Heart right ventricle (tissue), 16 donors: Measurements from ENCODE around the gene PLIN4. TPM values are rescaled to one million over a fixed set of nuclear protein-coding genes. Genes with fewer than 3 reads are reported as not detected.
"Not testable (repeated sequence)": the region's sequence is repeated elsewhere in the genome, so short reads cannot be mapped to it uniquely, and the experiment has no call there.

Source experiments
- ATAC-seq, 8 donors: fragments of 200-7000 bp; cut with Tn5 transposase; one replicate each; pipeline ENCODE4 v1.9.1; 2020; ENCODE audit warnings: mild to moderate bottlenecking in 8 of 8, moderate library complexity in 8 of 8, moderate number of reproducible peaks in 1 of 8
- DNase-seq, 2 donors: peaks; one replicate each; pipeline ENCODE4 v3.0.0-alpha.2; 2020
- H3K27ac ChIP-seq, 10 donors: fragments of 200-600 bp; sonication (generic) in 2 of 10; one replicate each; pipeline versions ENCODE4 v1.5.0 to v1.8.0; 2020 to 2022; ENCODE audit warnings: mild to moderate bottlenecking in 3 of 10
- H3K27me3 ChIP-seq, 7 donors: fragments of 200-600 bp; one replicate each; pipeline ENCODE4 v1.8.0; 2021 to 2022; ENCODE audit warnings: mild to moderate bottlenecking in 2 of 7
- H3K36me3 ChIP-seq, 9 donors: fragments of 200-600 bp; sonication (generic) in 1 of 9; one replicate each; pipeline versions ENCODE4 v1.5.0 to v1.8.0; 2020 to 2022; ENCODE audit warnings: mild to moderate bottlenecking in 2 of 9
- H3K4me1 ChIP-seq, 9 donors: fragments of 200-600 bp; sonication (generic) in 1 of 9; one replicate each; pipeline versions ENCODE4 v1.5.0 to v1.8.0; 2020 to 2022; ENCODE audit warnings: mild to moderate bottlenecking in 4 of 9
- H3K4me3 ChIP-seq, 10 donors: fragments of 200-600 bp; sonication (generic) in 2 of 10; one replicate each; pipeline versions ENCODE4 v1.5.0 to v1.8.0; 2020 to 2022; ENCODE audit warnings: mild to moderate bottlenecking in 7 of 10, moderate library complexity in 2 of 10
- H3K9me3 ChIP-seq, 11 donors: fragments of 200-600 bp in 10 of 11; sonication (generic) in 2 of 11; one replicate each; pipeline versions ENCODE4 v1.5.0 to v1.8.0; 2013 to 2022; ENCODE audit warnings: mild to moderate bottlenecking in 2 of 11, control low read depth in 1 of 11, moderate library complexity in 1 of 11
- WGBS, 2 donors: extraction: QIAGEN DNeasy Blood & Tissue Kit; methylation state at CpG; one replicate each; pipeline ENCODE4 v1.1.7; 2013; ENCODE audit warnings: inconsistent platforms in 1 of 2; 5-methylcytosine and 5-hydroxymethylcytosine counted together
- intact Hi-C, 10 donors: fragments of 100-400 bp; cut with DNase I; formaldehyde crosslinking; loops; one replicate each; pipeline versions ENCODE4 v1.11.1 to v1.14.2; 2022
- long read RNA-seq, 3 donors: library from polyadenylated mRNA; unstranded; transcript quantifications; one replicate each; pipeline ENCODE4 v2.0.0, GENCODE V29; 2020 to 2021
- polyA plus RNA-seq, 2 donors: library from polyadenylated mRNA; stranded (reverse); fragments of 200-250 nt; gene quantifications; one replicate each; pipeline ENCODE4 v1.2.3, GENCODE V29; 2013
- total RNA-seq, 10 donors: library from RNA; stranded (reverse); fragmentation: NEBNext Ultra II Directional in 3 of 10; extraction: Animal tissue kit (Norgen Biotek cat#: 25700) in 3 of 10; gene quantifications; one replicate each; pipeline versions ENCODE4 v1.2.1 to v1.2.4, GENCODE V29; 2021 to 2023
- TF ChIP-seq, protein P1 (sequence below), 9 donors: fragments of 200-600 bp; sonication (generic) in 2 of 9; IDR thresholded peaks; one replicate each; pipeline versions ENCODE4 v1.5.0 to v1.8.0; 2021 to 2022; ENCODE audit warnings: antibody characterized with exemption in 9 of 9, mild to moderate bottlenecking in 5 of 9, moderate library complexity in 1 of 9
- donor health status: Arrhythmogenic right ventricular cardiomyopathy.
- donor health status: ischemic (EF 13 %, LVEDD 7.1; RV severe dilation, severe dysfunction).
- donor health status: healthy with polysubstance abuse.
- donor health status: DM: no; HTN: yes; CAD: no.
- donor health status: DM: no; HTN: no; CAD: no.
- donor health status: ischemic (EF 25% LVEDD 6.9; RV normal size, moderate dysfunction).
- donor health status: ischemic (EF 25% LVEDD 5.7; RV mildly dilated, moderate dysfunction).
- donor health status: healthy.
- donor health status: DM: yes; HTN: yes; CAD: no.
- donor health status: Ischemic cardiomyopathy.
- donor health status: ischemic (EF 35%, LVEDD 5.7; RV mildly dilated, moderate dysfunction).
- donor health status: nonischemic (EF 11% LVEDD 7.7; RV severe dilation, severe dysfunction).
- donor health status: DM: yes; HTN: yes; CAD: no.
- donor health status: PGD.
- donor health status: ischemic (EF 29% LVEDD 5.4; RV normal size, mild dysfunction).
- donor health status: nonischemic (EF 23%, LVEDD 6.1; RV moderate dilation, normal function).

PLIN4 gene, protein sequence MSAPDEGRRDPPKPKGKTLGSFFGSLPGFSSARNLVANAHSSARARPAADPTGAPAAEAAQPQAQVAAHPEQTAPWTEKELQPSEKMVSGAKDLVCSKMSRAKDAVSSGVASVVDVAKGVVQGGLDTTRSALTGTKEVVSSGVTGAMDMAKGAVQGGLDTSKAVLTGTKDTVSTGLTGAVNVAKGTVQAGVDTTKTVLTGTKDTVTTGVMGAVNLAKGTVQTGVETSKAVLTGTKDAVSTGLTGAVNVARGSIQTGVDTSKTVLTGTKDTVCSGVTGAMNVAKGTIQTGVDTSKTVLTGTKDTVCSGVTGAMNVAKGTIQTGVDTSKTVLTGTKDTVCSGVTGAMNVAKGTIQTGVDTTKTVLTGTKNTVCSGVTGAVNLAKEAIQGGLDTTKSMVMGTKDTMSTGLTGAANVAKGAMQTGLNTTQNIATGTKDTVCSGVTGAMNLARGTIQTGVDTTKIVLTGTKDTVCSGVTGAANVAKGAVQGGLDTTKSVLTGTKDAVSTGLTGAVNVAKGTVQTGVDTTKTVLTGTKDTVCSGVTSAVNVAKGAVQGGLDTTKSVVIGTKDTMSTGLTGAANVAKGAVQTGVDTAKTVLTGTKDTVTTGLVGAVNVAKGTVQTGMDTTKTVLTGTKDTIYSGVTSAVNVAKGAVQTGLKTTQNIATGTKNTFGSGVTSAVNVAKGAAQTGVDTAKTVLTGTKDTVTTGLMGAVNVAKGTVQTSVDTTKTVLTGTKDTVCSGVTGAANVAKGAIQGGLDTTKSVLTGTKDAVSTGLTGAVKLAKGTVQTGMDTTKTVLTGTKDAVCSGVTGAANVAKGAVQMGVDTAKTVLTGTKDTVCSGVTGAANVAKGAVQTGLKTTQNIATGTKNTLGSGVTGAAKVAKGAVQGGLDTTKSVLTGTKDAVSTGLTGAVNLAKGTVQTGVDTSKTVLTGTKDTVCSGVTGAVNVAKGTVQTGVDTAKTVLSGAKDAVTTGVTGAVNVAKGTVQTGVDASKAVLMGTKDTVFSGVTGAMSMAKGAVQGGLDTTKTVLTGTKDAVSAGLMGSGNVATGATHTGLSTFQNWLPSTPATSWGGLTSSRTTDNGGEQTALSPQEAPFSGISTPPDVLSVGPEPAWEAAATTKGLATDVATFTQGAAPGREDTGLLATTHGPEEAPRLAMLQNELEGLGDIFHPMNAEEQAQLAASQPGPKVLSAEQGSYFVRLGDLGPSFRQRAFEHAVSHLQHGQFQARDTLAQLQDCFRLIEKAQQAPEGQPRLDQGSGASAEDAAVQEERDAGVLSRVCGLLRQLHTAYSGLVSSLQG (N-terminal part only)
- total RNA-seq, result 100 to 1,000 TPM; 143 to 416 (median 198) TPM
- polyA plus RNA-seq, result 100 to 1,000 TPM in 1 of 2 donors, 10 to 100 TPM in 1; 42.0 to 225 TPM
- long read RNA-seq, donor 1, full-length matches to known transcripts, result 6 of 542 reads
- long read RNA-seq, donor 1, partial matches to known transcripts, result 481 of 542 reads
- long read RNA-seq, donor 1, other reads (novel, unspliced or antisense), result 55 of 542 reads
- long read RNA-seq, donor 2, full-length matches to known transcripts, result 12 of 665 reads
- long read RNA-seq, donor 2, partial matches to known transcripts, result 224 of 665 reads
- long read RNA-seq, donor 2, other reads (novel, unspliced or antisense), result 429 of 665 reads
- long read RNA-seq, donor 3, partial matches to known transcripts, result 624 of 648 reads
- long read RNA-seq, donor 3, other reads (novel, unspliced or antisense), result 24 of 648 reads

DNA sequence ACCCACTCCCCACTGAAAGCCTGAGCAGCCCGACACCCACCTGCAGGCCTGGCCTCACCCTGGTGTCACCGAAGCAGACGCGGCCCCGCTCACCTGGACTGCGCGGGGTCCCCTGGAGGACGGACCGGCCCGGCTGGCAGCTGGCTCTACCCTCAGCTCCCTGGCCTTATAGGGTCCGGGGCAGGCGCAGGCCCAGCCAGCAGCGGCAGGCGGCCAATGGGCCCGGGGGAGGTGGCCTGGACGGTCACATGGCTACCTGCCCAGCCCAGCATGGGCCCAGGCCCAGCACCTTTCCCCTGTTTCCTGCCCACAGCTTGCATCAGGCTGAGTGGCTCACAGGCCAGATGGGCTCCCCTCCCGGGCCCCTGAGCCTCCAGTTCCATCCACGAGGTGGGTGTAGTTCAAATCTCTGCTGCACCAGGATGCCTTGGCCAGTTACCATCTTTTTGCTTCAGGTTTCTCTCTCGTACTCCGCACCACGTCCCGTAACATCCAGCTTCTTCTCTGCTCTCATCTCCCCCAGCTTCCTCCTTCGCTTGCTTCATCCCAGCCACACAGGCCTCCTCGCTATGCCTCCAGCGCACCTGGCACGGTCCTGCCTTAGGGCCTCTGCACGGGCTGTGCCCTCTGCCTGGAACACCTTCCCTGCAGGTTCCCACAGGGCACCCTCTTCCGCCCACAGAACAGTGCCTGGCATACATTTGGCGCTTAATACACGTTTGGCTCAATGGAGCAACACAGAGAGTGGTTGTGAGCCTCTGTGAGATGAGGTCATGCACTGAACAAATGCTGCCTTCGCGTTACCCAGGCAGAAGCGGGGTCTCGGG, at the start of gene PLIN4:
Gene PLIN4, minus strand, starts transcription at position 142 of the 827 bp plus-strand sequence. CDS start 214 bp downstream, outside the sequence.
- ATAC-seq (peak; percentile 72 to 89 (median 86)), DNase-seq (peak; percentile 83 to 85)
- peaks cover 9 to 34% (median 22%) of the 10 kb centered on the region in 9 donors for H3K4me1 ChIP-seq
- H3K9me3 ChIP-seq, result no peaks in the 10 kb centered on the region
- H3K4me3 ChIP-seq, result peak within 1 kb of the TSS; percentile 37 to 62 (median 54)
- H3K27me3 ChIP-seq, result no peaks in the 10 kb centered on the region
- 36 to 40% methylated on average over 34 of the region's 34 CpGs for WGBS, 2 donors
- TF ChIP-seq, protein P1, sequence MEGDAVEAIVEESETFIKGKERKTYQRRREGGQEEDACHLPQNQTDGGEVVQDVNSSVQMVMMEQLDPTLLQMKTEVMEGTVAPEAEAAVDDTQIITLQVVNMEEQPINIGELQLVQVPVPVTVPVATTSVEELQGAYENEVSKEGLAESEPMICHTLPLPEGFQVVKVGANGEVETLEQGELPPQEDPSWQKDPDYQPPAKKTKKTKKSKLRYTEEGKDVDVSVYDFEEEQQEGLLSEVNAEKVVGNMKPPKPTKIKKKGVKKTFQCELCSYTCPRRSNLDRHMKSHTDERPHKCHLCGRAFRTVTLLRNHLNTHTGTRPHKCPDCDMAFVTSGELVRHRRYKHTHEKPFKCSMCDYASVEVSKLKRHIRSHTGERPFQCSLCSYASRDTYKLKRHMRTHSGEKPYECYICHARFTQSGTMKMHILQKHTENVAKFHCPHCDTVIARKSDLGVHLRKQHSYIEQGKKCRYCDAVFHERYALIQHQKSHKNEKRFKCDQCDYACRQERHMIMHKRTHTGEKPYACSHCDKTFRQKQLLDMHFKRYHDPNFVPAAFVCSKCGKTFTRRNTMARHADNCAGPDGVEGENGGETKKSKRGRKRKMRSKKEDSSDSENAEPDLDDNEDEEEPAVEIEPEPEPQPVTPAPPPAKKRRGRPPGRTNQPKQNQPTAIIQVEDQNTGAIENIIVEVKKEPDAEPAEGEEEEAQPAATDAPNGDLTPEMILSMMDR (IDR thresholded peaks at IDR 0.05), result no peak
- intact Hi-C loops, result no loop called here
- H3K36me3 ChIP-seq, result peaks cover 0 to 20% (median 0%) of the 10 kb centered on the region in 9 donors
- H3K27ac ChIP-seq, result peak within 1 kb of the TSS; percentile 83 to 97 (median 91)

DNA sequence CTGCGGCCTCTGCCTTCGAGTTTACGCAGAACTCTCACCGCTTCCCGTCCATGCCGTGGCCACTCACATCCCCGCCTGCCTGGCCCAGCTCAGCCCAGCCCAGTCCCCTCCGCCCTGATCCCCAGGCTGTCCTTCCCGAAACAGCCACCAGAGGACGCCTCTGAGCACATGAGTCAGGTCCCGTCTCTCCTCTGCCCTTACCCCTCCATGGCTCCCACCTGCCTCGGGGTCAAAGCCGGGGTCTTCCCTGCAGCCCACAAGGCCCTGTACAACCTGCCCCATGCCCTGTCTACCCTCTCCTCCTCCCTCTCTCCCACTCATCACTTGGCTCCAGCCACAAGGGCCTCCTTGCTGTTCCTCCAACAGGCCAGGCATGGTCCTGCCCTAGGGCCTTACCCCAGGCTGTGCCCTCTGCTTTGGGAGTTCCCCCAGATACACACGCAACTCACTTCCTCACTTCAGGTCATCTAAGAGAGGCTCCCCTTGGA, 49.3 kb upstream of the PLIN4 start:
- peak overlapping the region in 2 of 10 donors; percentile 5 to 22 for H3K4me3 ChIP-seq
- peaks cover 0 to 6% (median 0%) of the 10 kb centered on the region in 7 donors for H3K27me3 ChIP-seq
- H3K4me1 ChIP-seq, result peaks cover 0 to 38% (median 8%) of the 10 kb centered on the region in 9 donors
- intact Hi-C loops, result no loop called here
- peak; percentile 74 to 93 (median 84) for ATAC-seq
- peak overlapping the region in 9 of 10 donors; percentile 34 to 79 (median 65) for H3K27ac ChIP-seq
- no peaks in the 10 kb centered on the region for H3K9me3 ChIP-seq
- no peaks in the 10 kb centered on the region for H3K36me3 ChIP-seq
- peak; percentile 80 for DNase-seq
- 46 to 53% methylated on average over 14 of the region's 14 CpGs for WGBS, 2 donors
- TF ChIP-seq, protein P1 (IDR thresholded peaks at IDR 0.05), result peak; percentile 69 to 88 (median 79)

DNA sequence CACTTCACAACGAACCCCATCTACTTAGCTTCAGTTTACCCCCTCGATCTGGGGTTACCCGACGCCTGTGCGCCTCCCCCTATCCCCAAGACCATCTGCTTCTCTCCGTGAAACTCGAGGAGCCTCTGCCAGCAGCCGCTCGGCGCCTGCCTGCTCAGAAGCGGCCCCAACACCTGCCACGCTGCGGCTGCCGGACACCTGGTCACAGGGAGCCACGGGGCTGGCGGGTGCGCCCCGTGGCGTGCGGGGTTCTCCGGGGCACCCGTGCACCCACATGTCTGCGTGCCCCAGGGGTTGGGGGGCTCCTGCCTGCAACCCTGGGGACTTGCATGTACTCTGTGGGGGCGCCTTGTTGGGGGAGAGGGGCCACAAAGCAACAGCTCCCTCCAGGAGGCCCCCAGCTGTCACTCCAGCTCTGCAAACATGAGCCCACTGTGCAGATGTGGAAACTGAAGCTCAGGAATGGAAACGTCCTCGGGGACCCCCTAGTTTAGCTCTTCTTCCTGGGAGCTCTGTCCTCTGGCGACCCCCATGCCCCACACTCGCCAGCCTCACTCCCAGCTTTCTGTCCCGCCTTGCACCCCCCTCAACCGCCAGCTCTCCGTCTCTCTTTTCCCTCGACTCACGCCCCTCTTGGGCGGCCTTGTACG, 48.2 kb upstream of the PLIN4 start:
- Histone ChIP-seq H3K9me3 (no peaks in the 10 kb centered on the region), H3K36me3 (no peaks in the 10 kb centered on the region), H3K27me3 (peaks cover 0 to 6% (median 0%) of the 10 kb centered on the region in 7 donors), H3K4me1 (peaks cover 0 to 40% (median 5%) of the 10 kb centered on the region in 9 donors), H3K4me3 (peak overlapping the region in 1 of 10 donors; percentile 22), H3K27ac (peak overlapping the region in 8 of 10 donors; percentile 34 to 79 (median 68))
- ATAC-seq (no peak), DNase-seq (no peak)
- TF ChIP-seq, protein P1 (IDR thresholded peaks at IDR 0.05), result no peak
- WGBS, 2 donors, result 93% methylated on average over 35 of the region's 35 CpGs
- intact Hi-C loops, result no loop called here

DNA sequence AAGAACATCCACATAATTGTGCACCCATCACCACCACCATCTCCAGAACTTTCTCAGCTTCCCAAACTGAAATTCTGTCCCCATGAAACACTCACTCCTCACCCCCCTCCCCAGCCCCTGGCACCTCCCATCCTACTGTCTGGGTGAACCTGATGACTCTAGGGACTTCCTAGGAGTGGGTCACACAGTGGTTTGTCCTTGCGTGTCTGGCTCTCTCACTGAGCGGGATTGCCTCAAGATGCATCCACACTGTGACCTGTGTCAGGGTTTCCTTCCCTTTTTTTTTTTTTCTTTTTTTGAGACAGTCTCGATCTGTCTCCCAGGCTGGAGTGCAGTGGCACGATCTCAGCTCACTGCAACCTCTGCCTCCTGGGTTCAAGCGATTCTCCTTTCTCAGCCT, 45.3 kb upstream of the PLIN4 start:
- H3K9me3 ChIP-seq, H3K4me3 ChIP-seq, H3K27me3 ChIP-seq, DNase-seq, H3K36me3 ChIP-seq, H3K27ac ChIP-seq, intact Hi-C loops: not testable (repeated sequence)
- H3K4me1 ChIP-seq, result peaks cover 0 to 44% (median 9%) of the 10 kb centered on the region in 9 donors
- WGBS, 2 donors, result 73 to 74% methylated on average over 5 of the region's 5 CpGs
- peak in 1 of 8 donors; percentile 51 for ATAC-seq

DNA sequence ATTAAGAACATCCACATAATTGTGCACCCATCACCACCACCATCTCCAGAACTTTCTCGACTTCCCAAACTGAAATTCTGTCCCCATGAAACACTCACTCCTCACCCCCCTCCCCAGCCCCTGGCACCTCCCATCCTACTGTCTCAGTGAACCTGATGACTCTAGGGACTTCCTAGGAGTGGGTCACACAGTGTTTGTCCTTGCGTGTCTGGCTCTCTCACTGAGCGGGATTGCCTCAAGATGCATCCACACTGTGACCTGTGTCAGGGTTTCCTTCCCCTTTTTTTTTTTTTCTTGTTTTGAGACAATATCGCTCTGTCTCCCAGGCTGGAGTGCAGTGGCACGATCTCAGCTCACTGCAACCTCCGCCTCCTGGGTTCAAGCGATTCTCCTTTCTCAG, 43.8 kb upstream of the PLIN4 start:
- H3K9me3 ChIP-seq, H3K4me3 ChIP-seq, H3K36me3 ChIP-seq, H3K27me3 ChIP-seq, intact Hi-C loops, DNase-seq: not testable (repeated sequence)
- WGBS, 2 donors, result 74 to 83% methylated on average over 7 of the region's 7 CpGs
- H3K4me1 ChIP-seq, result peaks cover 0 to 46% (median 13%) of the 10 kb centered on the region in 9 donors
- peak in 2 of 8 donors; percentile 24 to 71 for ATAC-seq
- peak overlapping the region in 2 of 10 donors; percentile 14 to 93 for H3K27ac ChIP-seq
